Activated naive CD8-positive, alpha-beta T cell treated with anti-CD3 and anti-CD28 coated beads, Interleukin-2, amount 10 ng/mL, durations not matched to agents 7 days and 5 days (primary cell): ENCODE results near the gene C11orf68. TPM values are rescaled to one million over a fixed set of nuclear protein-coding genes. Genes with fewer than 3 reads are reported as not detected.

Source experiments
- ATAC-seq: fragments of 150-1000 bp; cut with Tn5 transposase; one replicate; pipeline ENCODE4 v1.10.0; 2021; ENCODE audit warnings: low read depth, moderate library complexity
- POLR2A ChIA-PET: fragments of 350-600 bp; sonication (Branson Sonifier 250); formaldehyde crosslinking; loops from one replicate; lab custom pipeline; 2021; ENCODE audit warnings: antibody characterized with exemption; lab: Charles Lee
- DNase-seq: peaks from one replicate; pipeline ENCODE4 v3.0.0; 2021
- H3K27ac Mint-ChIP-seq: one replicate; pipeline ENCODE4 v1.8.0; 2022; ENCODE audit warnings: mild to moderate bottlenecking, mixed read lengths
- H3K27me3 Mint-ChIP-seq: one replicate; pipeline ENCODE4 v1.8.0; 2022; ENCODE audit warnings: mild to moderate bottlenecking, moderate library complexity, mixed read lengths
- H3K36me3 Mint-ChIP-seq: one replicate; pipeline ENCODE4 v1.8.0; 2021; ENCODE audit warnings: mild to moderate bottlenecking, mixed read lengths
- H3K4me1 Mint-ChIP-seq: one replicate; pipeline ENCODE4 v1.8.0; 2021; ENCODE audit warnings: mixed read lengths
- H3K4me3 Mint-ChIP-seq: one replicate; pipeline ENCODE4 v1.8.0; 2022; ENCODE audit warnings: mild to moderate bottlenecking, moderate library complexity, mixed read lengths
- H3K9me3 Mint-ChIP-seq: one replicate; pipeline ENCODE4 v1.8.0; 2021; ENCODE audit warnings: mixed read lengths
- total RNA-seq, 2 experiments: library from RNA; stranded (reverse); gene quantifications; one replicate each; pipeline ENCODE4 v1.2.3, GENCODE V29; 2021

C11orf68 gene
- total RNA-seq, 2 experiments from 2014 or later = 39.8 to 42.8 TPM

DNA sequence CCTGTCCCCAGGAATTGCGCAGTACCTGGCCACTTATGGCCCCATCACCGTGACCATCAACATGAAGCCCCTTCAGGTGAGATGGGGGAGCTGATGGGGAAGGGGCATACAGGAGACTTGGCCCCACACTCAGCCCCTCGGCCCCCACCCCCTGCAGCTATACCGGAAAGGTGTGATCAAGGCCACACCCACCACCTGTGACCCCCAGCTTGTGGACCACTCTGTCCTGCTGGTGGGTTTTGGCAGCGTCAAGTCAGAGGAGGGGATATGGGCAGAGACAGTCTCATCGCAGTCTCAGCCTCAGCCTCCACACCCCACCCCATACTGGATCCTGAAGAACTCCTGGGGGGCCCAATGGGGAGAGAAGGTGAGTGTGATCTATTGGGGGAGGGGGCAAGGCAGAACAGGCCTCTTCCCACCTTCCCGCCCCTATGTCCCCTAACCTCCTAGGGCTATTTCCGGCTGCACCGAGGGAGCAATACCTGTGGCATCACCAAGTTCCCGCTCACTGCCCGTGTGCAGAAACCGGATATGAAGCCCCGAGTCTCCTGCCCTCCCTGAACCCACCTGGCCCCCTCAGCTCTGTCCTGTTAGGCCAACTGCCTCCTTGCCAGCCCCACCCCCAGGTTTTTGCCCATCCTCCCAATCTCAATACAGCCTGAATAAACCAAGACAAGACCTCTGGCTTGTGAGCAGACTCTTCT lies 35.7 kb downstream of the C11orf68 start:
- DNase-seq (no peak), ATAC-seq (no peak)
- POLR2A ChIA-PET = interaction anchor here (1.6 to 12.3 kb wide), 4 partner anchors 9 to 31 kb away, joined by 8 to 304 read pairs (median 14); partner anchors contain the start of genes CFL1 and MUS81
- Mint-ChIP-seq H3K27ac (peak overlapping the region; percentile 80), H3K36me3 (peaks cover 15% of the 10 kb centered on the region), H3K9me3 (no peaks in the 10 kb centered on the region), H3K27me3 (no peaks in the 10 kb centered on the region), H3K4me1 (peaks cover 53% of the 10 kb centered on the region), H3K4me3 (no peak overlapping the region)

DNA sequence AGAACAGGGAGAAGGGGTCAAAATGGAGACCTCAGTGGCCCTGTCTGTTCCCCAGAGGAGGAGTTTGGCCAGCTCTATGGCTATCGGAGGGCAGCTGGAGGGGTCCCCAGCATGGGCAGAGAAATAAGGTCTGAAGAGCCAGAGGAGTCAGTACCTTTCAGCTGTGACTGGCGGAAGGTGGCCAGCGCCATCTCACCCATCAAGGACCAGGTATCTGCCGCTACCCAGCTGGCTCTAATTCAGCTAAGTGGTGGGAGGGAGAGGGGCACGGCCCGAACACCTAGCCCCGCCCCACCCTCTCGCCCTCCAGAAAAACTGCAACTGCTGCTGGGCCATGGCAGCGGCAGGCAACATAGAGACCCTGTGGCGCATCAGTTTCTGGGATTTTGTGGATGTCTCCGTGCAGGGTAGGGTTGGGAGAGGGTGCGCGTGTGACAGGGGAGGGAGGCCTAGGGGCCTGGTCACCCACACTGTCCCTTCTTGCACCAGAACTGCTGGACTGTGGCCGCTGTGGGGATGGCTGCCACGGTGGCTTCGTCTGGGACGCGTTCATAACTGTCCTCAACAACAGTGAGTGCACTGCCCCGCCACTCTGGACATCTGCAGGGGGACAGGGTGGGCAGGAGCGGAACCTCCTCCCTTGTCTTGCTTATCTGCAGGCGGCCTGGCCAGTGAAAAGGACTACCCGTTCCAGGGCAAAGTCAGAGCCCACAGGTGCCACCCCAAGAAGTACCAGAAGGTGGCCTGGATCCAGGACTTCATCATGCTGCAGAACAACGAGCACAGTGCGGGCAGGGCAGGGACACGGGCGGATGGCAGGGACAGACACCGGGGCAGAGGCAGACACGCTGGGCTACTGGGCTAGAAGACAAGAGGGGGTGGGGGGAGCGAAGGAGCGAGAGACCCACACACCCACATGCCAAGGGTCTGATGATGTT lies 36.5 kb downstream of the C11orf68 start:
- POLR2A ChIA-PET = interaction anchor here (0.5 to 5.9 kb wide), 6 partner anchors 8 to 171 kb away, joined by 3 to 70 read pairs (median 8); partner anchors contain the start of genes CCDC85B, CFL1, FIBP and MUS81
- Mint-ChIP-seq H3K4me3 (no peak overlapping the region), H3K9me3 (no peaks in the 10 kb centered on the region), H3K36me3 (peaks cover 14% of the 10 kb centered on the region), H3K27ac (peak overlapping the region; percentile 92), H3K4me1 (peaks cover 57% of the 10 kb centered on the region), H3K27me3 (no peaks in the 10 kb centered on the region)
- DNase-seq (no peak), ATAC-seq (no peak)

DNA sequence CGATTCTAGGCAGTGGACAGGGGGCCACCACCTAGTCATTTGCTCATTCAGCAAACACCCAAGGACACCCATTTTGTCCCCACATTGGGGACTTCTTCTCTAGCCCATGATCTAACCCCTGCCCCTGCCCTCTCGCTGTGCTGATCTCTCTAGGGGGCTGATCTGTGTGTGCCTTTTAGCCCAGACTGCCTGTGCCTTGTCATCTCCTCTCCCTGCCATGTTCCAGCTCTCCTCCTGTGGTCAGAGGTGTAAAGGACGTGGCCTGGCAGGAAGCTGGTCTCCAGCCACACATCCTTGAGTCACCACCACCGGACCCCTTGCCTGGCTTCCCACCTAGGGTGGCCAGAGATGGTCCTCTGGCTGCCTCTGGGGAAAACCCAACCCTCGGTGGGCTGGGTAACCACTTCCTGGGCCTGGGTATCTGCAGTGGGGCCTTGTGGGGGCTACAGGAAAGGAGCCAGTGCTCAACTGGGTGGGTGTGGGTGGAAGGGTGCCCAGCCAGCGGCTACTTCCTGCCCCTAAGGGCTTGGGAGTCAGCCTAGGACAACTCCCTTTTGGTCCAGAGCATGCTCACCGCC lies 37.9 kb downstream of the C11orf68 start:
- POLR2A ChIA-PET = interaction anchor here (0.6 to 5.9 kb wide), 8 partner anchors 9 to 51 kb away, joined by 3 to 70 read pairs (median 6); partner anchors contain the start of genes CCDC85B, CFL1, FIBP and MUS81
- no peak for DNase-seq

DNA sequence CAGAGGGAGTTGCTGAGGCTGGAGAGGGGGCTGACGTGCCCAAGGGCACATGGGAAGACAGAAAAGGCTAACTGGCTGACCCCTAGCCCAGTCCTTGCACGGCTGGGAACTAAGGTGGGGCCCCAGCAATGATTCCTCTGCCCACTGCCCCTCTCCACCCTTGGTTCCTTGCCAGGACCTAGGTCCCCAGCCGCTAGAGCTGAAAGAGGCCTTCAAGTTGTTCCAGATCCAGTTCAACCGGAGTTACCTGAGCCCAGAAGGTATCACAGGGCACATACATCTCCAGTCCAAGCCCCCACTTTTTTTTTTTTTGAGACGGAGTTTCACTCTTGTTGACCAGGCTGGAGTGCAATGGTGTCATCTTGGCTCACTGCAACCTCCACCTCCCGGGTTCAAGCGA lies 38.8 kb downstream of the C11orf68 start:
- POLR2A ChIA-PET = interaction anchor here (1.1 to 5.9 kb wide), 7 partner anchors 9 to 52 kb away, joined by 3 to 70 read pairs (median 8); partner anchors contain the start of genes CCDC85B, CFL1, FIBP and MUS81
- ATAC-seq (no peak), DNase-seq (no peak)
- H3K27ac Mint-ChIP-seq = peak overlapping the region; percentile 92
- H3K27me3 Mint-ChIP-seq = no peaks in the 10 kb centered on the region
- H3K4me1 Mint-ChIP-seq = peaks cover 55% of the 10 kb centered on the region
- H3K36me3 Mint-ChIP-seq = peaks cover 6% of the 10 kb centered on the region
- peak overlapping the region; percentile 87 for H3K4me3 Mint-ChIP-seq
- H3K9me3 Mint-ChIP-seq = no peaks in the 10 kb centered on the region

More for the DNA sequence above, 37.9 kb downstream of the C11orf68 start:
- peak overlapping the region; percentile 87 for H3K4me3 Mint-ChIP-seq
- H3K36me3 Mint-ChIP-seq = peaks cover 9% of the 10 kb centered on the region
- no peaks in the 10 kb centered on the region for H3K9me3 Mint-ChIP-seq
- H3K27ac Mint-ChIP-seq = peak overlapping the region; percentile 92
- peak; percentile 25 for ATAC-seq
- no peaks in the 10 kb centered on the region for H3K27me3 Mint-ChIP-seq
- H3K4me1 Mint-ChIP-seq = peaks cover 56% of the 10 kb centered on the region

DNA sequence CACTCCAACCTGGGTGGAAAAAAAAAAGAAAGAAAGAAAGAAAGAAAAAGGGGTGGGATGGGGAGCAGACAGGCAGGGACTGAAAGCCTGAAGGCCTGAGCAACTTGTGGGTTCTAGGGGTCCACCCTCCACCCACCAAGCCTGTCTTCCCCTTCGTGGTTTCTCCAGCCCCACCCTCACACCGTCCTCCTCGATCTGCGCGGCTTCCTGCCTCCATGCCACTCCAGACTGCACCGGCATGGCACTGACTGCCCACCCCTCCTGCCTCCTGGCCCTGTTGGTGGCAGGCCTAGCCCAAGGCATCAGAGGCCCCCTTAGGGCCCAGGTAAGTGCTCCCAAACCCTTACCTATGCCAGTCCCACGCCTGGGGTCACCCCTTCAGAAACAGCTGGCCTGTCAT lies 39.2 kb downstream of the C11orf68 start, which contains the start of gene CTSW:
TSS of gene CTSW (plus strand) at position 221 of the 400 bp plus-strand sequence. CDS start at position 239, 18 bp downstream.
- ATAC-seq (peak; percentile 60), DNase-seq (peak; percentile 66)
- POLR2A ChIA-PET = interaction anchor here (0.9 to 5.9 kb wide), 8 partner anchors 8 to 53 kb away, joined by 3 to 70 read pairs (median 7); partner anchors contain the start of genes CCDC85B, CFL1, FIBP and MUS81
- H3K4me1 Mint-ChIP-seq = peaks cover 54% of the 10 kb centered on the region
- H3K9me3 Mint-ChIP-seq = no peaks in the 10 kb centered on the region
- peak within 1 kb of the TSS; percentile 92 for H3K27ac Mint-ChIP-seq
- no peaks in the 10 kb centered on the region for H3K27me3 Mint-ChIP-seq
- H3K4me3 Mint-ChIP-seq = peak within 1 kb of the TSS; percentile 87
- H3K36me3 Mint-ChIP-seq = peaks cover 6% of the 10 kb centered on the region

DNA sequence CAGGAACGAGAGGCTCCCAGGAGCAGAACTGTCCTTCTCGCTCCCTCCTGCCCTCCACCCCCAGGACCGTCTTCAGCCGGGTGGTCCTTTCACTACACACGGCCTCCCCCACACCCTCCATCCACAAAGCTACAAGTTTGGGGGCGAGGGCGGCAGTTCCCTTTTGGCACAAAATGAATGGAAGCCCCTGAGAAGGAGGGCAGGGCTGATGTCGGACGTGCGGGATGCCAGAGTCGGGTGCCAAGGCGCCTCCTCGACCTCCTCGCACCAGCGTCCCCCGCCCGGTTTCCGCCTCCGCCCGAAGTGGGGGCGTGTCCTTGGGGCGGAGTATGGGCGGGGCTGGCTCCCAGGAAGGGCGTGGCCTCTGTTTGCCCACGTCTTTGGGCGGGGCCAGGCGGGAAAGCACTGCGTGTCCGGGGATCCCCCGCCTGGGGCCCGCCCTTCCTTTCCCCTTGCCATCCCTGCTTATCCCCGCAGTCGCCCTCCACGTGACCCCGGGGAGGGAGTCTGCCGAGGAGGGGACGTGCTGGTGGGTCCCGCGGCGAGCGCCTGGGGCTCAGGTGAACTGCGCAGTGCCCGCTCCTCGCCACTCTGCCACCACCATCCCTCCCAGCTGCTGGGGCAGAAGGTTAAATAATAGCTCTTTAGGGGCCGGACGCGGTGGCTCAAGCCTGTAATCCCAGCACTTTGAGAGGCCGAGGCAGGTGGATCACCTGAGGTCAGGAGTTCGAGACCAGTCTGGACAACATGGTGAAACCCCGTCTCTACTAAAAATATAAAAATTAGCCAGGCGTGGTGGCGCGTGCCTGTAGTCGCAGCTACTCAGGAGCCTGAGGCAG lies 45.3 kb downstream of the C11orf68 start:
- no peaks in the 10 kb centered on the region for H3K36me3 Mint-ChIP-seq
- DNase-seq (peak; percentile 100), ATAC-seq (peak; percentile 85)
- no peaks in the 10 kb centered on the region for H3K9me3 Mint-ChIP-seq
- H3K27ac Mint-ChIP-seq = peak overlapping the region; percentile 77
- H3K4me1 Mint-ChIP-seq = peaks cover 33% of the 10 kb centered on the region
- H3K27me3 Mint-ChIP-seq = no peaks in the 10 kb centered on the region
- POLR2A ChIA-PET = interaction anchor here (1.6 to 7.5 kb wide), 4 partner anchors 11 to 21 kb away, joined by 5 to 176 read pairs (median 22); partner anchors contain the start of genes CCDC85B, CFL1, FIBP and MUS81
- peak overlapping the region; percentile 77 for H3K4me3 Mint-ChIP-seq

DNA sequence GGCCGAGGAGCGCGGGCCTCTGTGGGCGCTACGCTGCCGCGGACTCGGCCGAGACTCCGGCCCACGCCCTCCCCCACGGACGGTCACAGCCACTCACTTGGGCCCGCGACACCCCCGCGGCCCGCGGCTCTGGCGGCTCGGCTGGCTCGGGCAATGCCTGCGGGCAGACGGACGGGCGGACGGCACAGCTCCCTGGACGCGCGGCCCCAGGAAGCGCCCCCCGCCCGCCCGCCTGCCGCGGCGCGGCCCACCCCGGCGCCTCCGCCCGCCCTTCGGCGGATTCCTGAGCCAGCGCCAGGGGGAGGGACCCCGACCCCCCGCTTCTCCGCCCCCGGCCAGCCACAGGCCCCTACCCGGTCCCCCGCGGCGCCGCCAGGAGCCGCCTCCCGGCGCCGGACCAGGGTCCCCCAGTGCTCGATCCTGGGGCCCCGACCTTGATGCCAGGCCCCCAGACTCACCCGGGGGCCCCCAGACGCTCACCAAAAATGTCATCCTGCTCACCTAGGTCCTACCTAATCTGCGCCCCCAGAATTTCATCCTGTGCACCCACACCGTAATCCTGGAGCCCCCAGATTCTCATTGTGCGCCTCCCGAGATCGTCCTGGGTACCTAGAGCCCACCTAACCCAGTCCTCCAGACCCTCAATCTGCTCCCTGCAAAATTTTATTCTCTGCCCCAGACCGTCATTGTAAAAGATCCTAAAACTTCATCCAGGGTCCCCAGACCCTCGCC lies 46.1 kb downstream of the C11orf68 start, which contains the start of gene EFEMP2:
TSS of gene EFEMP2 (minus strand) at position 215 of the 732 bp plus-strand sequence. CDS start 446 bp downstream, outside the sequence.
- Mint-ChIP-seq H3K36me3 (peaks cover 2% of the 10 kb centered on the region), H3K27me3 (no peaks in the 10 kb centered on the region), H3K4me3 (peak within 1 kb of the TSS; percentile 77), H3K9me3 (no peaks in the 10 kb centered on the region), H3K4me1 (peaks cover 28% of the 10 kb centered on the region), H3K27ac (peak within 1 kb of the TSS; percentile 77)
- no peak for ATAC-seq
- POLR2A ChIA-PET = interaction anchor here (1.5 to 7.5 kb wide), 6 partner anchors 12 to 23 kb away, joined by 3 to 176 read pairs (median 22); partner anchors contain the start of genes CCDC85B, CFL1, FIBP and MUS81
- no peak for DNase-seq

DNA sequence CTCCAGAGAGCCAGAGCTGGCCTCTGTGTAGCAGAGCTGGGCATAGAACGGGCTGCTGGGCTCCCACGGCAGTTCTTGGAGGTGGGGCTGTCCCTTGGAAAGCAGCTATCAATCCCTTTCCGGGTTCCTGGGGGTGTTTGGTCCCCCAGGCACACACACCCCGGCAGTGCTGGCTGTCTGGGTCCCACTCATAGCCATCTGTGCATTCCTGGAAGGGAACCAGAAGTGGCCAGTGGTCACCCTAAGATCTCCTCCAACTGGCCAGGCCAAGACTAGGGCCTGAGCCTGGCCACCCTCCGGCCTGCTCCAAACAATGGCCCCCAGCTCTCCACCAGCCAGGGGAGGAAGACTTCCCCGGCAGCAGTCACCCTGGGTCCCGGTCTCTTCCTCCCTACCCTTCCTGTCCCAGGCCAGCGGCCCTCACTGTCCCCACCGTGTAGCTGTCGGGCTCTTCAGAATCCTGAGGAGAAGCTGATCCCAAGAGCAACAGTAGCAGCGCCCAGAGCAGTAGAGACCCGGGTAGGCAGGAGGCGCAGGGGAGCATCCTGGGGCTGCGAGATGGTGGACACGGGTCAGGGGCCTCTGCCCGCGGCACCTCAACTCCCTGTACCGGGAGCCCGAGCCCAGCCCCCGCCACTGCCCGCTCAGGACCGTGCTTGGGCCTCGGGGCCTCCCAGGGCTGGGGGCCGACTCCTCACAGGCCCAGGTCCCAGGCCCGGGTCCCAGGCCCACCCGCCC lies 46.9 kb downstream of the C11orf68 start:
- no peak for ATAC-seq
- Mint-ChIP-seq H3K4me3 (peak overlapping the region; percentile 19), H3K27me3 (no peaks in the 10 kb centered on the region), H3K4me1 (peaks cover 23% of the 10 kb centered on the region), H3K27ac (peak overlapping the region; percentile 40), H3K36me3 (peaks cover 5% of the 10 kb centered on the region), H3K9me3 (no peaks in the 10 kb centered on the region)
- POLR2A ChIA-PET = interaction anchor here (0.8 to 7.5 kb wide), 8 partner anchors 10 to 56 kb away, joined by 3 to 176 read pairs (median 9); partner anchors contain the start of genes CCDC85B, CFL1, FIBP and MUS81
- no peak for DNase-seq

DNA sequence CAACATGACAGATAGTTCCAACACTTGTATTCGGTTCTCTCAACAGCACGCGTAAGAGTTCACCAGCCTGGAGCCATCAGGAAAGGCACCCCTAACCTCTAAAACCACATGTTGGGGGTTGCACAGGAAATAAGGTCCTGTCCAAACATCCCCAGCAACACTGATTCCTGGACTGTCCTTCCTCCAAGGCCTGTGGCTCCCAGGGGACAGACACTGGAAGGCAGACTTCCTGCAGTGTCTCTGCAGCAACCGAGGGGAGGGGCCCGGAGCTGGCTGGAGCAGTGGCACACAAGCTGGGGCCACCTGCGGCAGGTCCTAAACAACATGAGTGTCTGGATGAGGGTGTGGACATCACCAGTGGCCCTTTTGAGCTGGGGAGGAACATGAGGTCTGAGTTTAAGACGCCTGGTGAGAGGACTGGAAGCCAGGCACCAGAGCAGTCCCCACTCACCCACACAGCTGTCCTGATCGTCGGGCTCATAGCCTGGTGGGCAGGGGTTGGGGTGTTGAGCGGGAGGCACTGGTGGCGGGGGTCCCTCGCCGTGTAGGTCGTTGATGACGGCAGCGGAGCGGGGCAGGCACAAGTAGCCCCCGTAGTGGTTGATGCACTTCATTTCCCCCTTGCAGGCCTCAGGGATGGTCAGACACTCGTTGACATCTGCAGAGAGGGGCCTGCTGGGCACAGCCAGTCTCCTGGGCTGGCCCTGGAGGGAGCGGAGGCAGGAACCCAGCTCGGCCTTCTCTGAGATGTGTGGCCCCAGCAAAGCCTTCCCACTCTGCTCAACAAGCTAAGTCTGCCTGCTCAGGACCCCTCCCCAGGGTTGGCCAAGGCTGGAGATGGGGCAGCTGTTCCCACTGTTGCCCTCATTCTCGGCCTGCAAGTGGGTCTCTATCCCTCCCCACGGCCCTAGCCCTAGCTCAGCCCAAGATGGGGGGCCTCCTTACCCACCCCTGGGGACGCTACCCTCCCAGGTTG lies 47.9 kb downstream of the C11orf68 start:
- H3K27me3 Mint-ChIP-seq = no peaks in the 10 kb centered on the region
- peaks cover 5% of the 10 kb centered on the region for H3K36me3 Mint-ChIP-seq
- POLR2A ChIA-PET = interaction anchor here (0.6 to 7.5 kb wide), 12 partner anchors 9 to 232 kb away, joined by 3 to 176 read pairs (median 5); partner anchors contain the start of genes CCDC85B, CFL1, CTSW and FIBP
- H3K9me3 Mint-ChIP-seq = no peaks in the 10 kb centered on the region
- H3K27ac Mint-ChIP-seq = no peak overlapping the region
- peak overlapping the region; percentile 25 for H3K4me3 Mint-ChIP-seq
- no peak for ATAC-seq
- no peak for DNase-seq
- peaks cover 21% of the 10 kb centered on the region for H3K4me1 Mint-ChIP-seq

DNA sequence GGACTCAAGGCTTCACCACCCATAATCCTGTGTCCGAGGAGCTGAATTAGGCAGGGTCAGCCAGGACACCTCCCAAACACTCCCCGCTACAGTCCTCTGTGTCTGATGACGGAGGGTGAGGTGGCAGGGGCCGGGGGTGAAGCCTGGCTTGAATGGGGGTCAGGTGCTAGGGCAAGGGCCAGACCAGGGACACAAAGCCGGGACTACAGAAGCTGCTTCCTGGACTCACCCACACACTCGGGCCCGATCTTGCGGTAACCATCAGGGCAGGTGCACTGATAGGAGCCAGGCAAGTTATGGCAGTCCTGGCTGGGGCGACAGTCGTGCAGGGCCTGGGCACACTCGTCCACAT lies 48.6 kb downstream of the C11orf68 start:
- no peak for DNase-seq
- Mint-ChIP-seq H3K27ac (peak overlapping the region; percentile 36), H3K4me1 (peaks cover 21% of the 10 kb centered on the region), H3K27me3 (no peaks in the 10 kb centered on the region), H3K36me3 (peaks cover 5% of the 10 kb centered on the region), H3K9me3 (no peaks in the 10 kb centered on the region), H3K4me3 (peak overlapping the region; percentile 25)
- POLR2A ChIA-PET = interaction anchor here (2.1 to 7.5 kb wide), 6 partner anchors 9 to 232 kb away, joined by 7 to 176 read pairs (median 20); partner anchors contain the start of genes CCDC85B, CFL1, CTSW and FIBP
- ATAC-seq = no peak
